ENCODE measurements around the gene SLC26A5.
"Not testable (repeated sequence)": the region's sequence is repeated elsewhere in the genome, so short reads cannot be mapped to it uniquely, and the experiment has no call there.

SLC26A5 gene

GRCh38 chr7:103446049-103446520 lies at the start of gene SLC26A5:
Gene SLC26A5, minus strand, starts transcription at chr7:103446207. Its CDS starts 24,693 bp downstream, at chr7:103421514.
- no peak for TF ChIP-seq PPARA (CRISPR knock-in tag; IDR thresholded peaks at IDR 0.05; ENCODE audit: borderline replicate concordance)
- TF ChIP-seq ZFP3 (CRISPR knock-in tag; IDR thresholded peaks at IDR 0.05) = no peak
- no peak for TF ChIP-seq GLIS3 (CRISPR knock-in tag; IDR thresholded peaks at IDR 0.05)
- no peak for TF ChIP-seq ZNF70 (CRISPR knock-in tag; IDR thresholded peaks at IDR 0.05)
- no peak for TF ChIP-seq ARNTL (CRISPR knock-in tag; IDR thresholded peaks at IDR 0.05; ENCODE audit: borderline replicate concordance, low read depth)
- TF ChIP-seq ZNF8 (CRISPR knock-in tag; IDR thresholded peaks at IDR 0.05) = no peak
- no peak for TF ChIP-seq ZC3H10 (CRISPR knock-in tag; IDR thresholded peaks at IDR 0.05)
- TF ChIP-seq OSR1 (CRISPR knock-in tag; IDR thresholded peaks at IDR 0.05) = no peak
- TF ChIP-seq ISL1 (CRISPR knock-in tag; IDR thresholded peaks at IDR 0.05) = no peak
- no peak for TF ChIP-seq TOX (CRISPR knock-in tag; IDR thresholded peaks at IDR 0.05; ENCODE audit: borderline replicate concordance)
- no peak for TF ChIP-seq ESRRG (CRISPR knock-in tag; IDR thresholded peaks at IDR 0.05)
- ATAC-seq = peak; percentile 30

GRCh38 chr7:103487419-103487818 lies 41.4 kb upstream of the SLC26A5 start:
- no peak for TF ChIP-seq ZNF565 (CRISPR knock-in tag; conservative IDR thresholded peaks at IDR 0.05; ENCODE audit: low read depth)
- TF ChIP-seq ZNF8 (CRISPR knock-in tag; IDR thresholded peaks at IDR 0.05) = no peak
- no peak for TF ChIP-seq GLIS3 (CRISPR knock-in tag; IDR thresholded peaks at IDR 0.05)
- TF ChIP-seq CSRNP3 (CRISPR knock-in tag; IDR thresholded peaks at IDR 0.05) = no peak
- no peak for TF ChIP-seq ISL1 (CRISPR knock-in tag; IDR thresholded peaks at IDR 0.05)
- TF ChIP-seq ZFP3 (CRISPR knock-in tag; IDR thresholded peaks at IDR 0.05) = no peak
- TF ChIP-seq ESRRG (CRISPR knock-in tag; IDR thresholded peaks at IDR 0.05) = no peak
- TF ChIP-seq CSDC2 (CRISPR knock-in tag; IDR thresholded peaks at IDR 0.05) = no peak
- TF ChIP-seq PPARA (CRISPR knock-in tag; IDR thresholded peaks at IDR 0.05; ENCODE audit: borderline replicate concordance) = no peak
- no peak for TF ChIP-seq TCF4 (CRISPR knock-in tag; IDR thresholded peaks at IDR 0.05; ENCODE audit: borderline replicate concordance)
- TF ChIP-seq TSHZ2 (CRISPR knock-in tag; IDR thresholded peaks at IDR 0.05) = no peak
- no peak for TF ChIP-seq ZNF70 (CRISPR knock-in tag; IDR thresholded peaks at IDR 0.05)
- no peak for TF ChIP-seq BACH2 (CRISPR knock-in tag; IDR thresholded peaks at IDR 0.05; ENCODE audit: borderline replicate concordance)
- TF ChIP-seq OSR1 (CRISPR knock-in tag; IDR thresholded peaks at IDR 0.05) = no peak
- no peak for TF ChIP-seq TOX (CRISPR knock-in tag; IDR thresholded peaks at IDR 0.05; ENCODE audit: borderline replicate concordance)
- TF ChIP-seq ARNTL (CRISPR knock-in tag; IDR thresholded peaks at IDR 0.05; ENCODE audit: borderline replicate concordance, low read depth) = no peak
- TF ChIP-seq RARB (CRISPR knock-in tag; IDR thresholded peaks at IDR 0.05) = no peak
- TF ChIP-seq ZC3H10 (CRISPR knock-in tag; IDR thresholded peaks at IDR 0.05) = no peak
- TF ChIP-seq PATZ1 (CRISPR knock-in tag; IDR thresholded peaks at IDR 0.05; ENCODE audit: borderline replicate concordance) = no peak
- no peak for TF ChIP-seq SNAI2 (CRISPR knock-in tag; IDR thresholded peaks at IDR 0.05)
- ATAC-seq = no peak

GRCh38 chr7:103486873-103487272 lies 40.9 kb upstream of the SLC26A5 start:
- not testable (repeated sequence) for ATAC-seq

GRCh38 chr7:103480771-103481170 lies 34.8 kb upstream of the SLC26A5 start:
- ATAC-seq = no peak

More at GRCh38 chr7:103480771-103481170, 34.8 kb upstream of the SLC26A5 start:
- TF ChIP-seq PATZ1 (CRISPR knock-in tag; IDR thresholded peaks at IDR 0.05; ENCODE audit: borderline replicate concordance) = no peak
- no peak for TF ChIP-seq ZFP30 (CRISPR knock-in tag; IDR thresholded peaks at IDR 0.05)
- no peak for TF ChIP-seq ZNF565 (CRISPR knock-in tag; conservative IDR thresholded peaks at IDR 0.05; ENCODE audit: low read depth)
- TF ChIP-seq GLIS3 (CRISPR knock-in tag; IDR thresholded peaks at IDR 0.05) = no peak
- no peak for TF ChIP-seq ZC3H10 (CRISPR knock-in tag; IDR thresholded peaks at IDR 0.05)
- TF ChIP-seq ZNF8 (CRISPR knock-in tag; IDR thresholded peaks at IDR 0.05) = no peak
- no peak for TF ChIP-seq ISL1 (CRISPR knock-in tag; IDR thresholded peaks at IDR 0.05)
- TF ChIP-seq BACH2 (CRISPR knock-in tag; IDR thresholded peaks at IDR 0.05; ENCODE audit: borderline replicate concordance) = no peak
